NOMO-1 treated with DMSO at 0.1 percent for 48 hours (cell line): ENCODE data around the gene KDM4C.

Source experiments
- DNase-seq: peaks from one replicate; lab custom pipeline; 2025; ENCODE audit not compliant: unreplicated experiment; lab: John Stamatoyannopoulos, UW

KDM4C gene

DNA sequence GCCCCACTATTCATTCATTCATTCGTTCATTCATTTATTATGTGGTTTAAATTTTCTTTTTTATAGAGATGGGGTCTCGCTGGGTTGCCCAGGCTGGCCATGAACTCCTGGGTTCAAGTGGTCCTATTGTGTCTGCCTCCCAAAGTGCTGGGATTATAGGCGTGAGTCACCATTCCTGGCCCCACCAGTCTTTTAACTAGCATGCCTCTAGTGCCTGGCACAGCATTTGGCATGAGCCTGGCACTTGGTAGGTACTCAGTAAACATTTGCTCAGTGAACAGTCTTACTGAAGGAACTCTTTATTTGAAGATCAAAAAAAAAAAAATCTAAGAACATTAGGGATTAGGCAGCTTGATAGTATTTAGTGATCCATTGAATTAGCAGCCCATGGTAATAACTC, 98.1 kb downstream of the KDM4C start:
- DNase-seq = no peak

DNA sequence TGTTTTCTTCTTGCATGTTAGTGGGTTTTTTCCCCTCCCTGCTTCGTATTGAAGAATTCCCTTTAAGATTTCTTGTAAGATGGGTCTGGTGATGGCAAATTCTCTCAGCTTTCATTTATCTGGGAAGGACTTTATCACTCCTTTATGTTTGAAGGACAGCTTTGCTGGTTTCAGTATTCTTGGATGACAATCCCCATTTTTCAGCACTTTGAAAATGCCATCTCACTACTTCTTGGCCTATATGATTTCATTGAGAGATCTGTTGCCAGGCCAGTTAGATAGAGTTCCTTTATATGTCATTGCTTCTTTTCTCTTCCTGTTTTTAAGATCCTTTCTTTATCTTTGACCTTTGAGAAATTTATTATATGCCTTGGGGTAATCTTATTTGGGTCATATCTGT, 106.3 kb downstream of the KDM4C start:
- DNase-seq = no peak

DNA sequence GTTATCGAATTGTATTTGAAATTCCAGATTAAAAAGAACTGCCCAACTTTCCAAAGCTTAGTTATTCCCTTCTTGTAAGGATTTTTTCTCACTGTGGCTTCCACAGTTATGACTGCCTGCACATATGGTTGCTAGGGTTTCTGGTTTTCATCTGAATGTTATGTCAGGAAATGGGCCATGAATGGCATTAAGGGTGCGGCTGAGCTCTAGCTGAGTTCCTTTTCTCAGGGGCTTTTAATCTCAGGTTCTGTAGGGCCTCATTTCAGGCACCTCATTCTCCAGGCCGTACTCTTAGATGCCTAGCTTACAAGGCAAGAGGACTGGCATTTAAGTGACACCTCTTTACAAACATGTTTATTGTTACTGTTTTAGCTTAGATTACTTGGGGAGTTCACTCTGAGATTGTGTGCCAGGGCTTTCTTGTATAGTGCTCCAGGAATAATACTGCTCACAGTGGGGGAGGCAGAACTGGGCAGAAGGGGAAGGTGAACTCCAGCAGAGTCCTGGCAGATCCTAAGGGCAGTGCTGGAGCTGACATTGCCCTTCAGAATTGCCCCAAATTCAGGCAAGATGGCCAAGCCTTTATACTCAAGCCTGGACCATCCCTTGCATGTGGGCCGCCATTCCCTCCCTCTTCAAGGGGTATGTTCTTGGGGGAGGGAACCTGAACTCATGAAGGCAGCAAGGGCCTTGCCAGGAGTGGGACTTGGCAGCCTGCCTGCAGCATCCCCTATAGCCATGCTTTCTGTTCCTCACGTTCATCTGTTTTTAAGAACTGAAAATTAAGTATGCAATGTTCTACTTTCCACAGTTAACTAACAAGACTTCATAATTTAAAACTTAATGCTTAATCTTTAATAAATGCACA, 111.5 kb downstream of the KDM4C start:
- no peak for DNase-seq

DNA sequence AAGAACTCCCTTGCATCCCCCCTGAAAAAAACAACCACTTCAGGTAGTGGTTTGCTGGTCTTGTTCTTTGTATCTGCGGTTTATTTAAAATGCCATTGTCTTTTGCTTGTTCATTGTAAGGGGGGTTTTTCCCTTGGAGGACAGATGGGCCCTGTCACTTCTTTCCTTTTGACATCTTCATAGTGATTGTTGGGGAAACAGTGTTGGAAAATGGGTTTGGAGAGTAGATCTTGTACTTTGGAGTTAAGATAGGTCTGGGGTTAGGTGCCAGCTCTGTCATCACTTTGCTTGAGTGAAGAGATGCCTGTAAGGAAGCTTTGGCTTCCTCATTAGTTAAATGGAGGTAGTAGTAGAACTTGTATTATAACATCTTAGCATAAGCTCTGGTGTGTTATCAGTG, 112.4 kb downstream of the KDM4C start:
- DNase-seq = no peak

- DNase-seq = no peak
Measured at GRCh38 chr9:6870650-6871477, 113.1 kb downstream of the KDM4C start.

DNA sequence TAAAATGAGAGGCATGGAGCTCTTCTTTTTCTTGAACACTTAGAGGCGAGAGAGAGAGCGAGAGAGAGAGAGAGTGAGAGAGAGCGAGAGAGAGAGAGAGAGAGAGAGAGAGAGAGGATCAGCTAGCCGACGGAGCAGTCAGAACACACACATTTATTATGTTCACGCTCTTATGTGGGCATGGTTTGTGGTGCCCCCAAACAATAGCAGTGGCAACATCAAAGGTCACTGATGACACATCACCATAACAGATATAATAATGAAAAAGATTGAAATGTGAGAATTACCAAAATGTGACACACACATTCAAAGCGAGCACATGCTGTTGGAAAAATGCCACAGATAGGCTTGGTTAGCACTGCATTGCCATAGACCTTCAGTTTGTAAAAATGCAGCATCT, 116.1 kb downstream of the KDM4C start:
- DNase-seq = no peak

DNA sequence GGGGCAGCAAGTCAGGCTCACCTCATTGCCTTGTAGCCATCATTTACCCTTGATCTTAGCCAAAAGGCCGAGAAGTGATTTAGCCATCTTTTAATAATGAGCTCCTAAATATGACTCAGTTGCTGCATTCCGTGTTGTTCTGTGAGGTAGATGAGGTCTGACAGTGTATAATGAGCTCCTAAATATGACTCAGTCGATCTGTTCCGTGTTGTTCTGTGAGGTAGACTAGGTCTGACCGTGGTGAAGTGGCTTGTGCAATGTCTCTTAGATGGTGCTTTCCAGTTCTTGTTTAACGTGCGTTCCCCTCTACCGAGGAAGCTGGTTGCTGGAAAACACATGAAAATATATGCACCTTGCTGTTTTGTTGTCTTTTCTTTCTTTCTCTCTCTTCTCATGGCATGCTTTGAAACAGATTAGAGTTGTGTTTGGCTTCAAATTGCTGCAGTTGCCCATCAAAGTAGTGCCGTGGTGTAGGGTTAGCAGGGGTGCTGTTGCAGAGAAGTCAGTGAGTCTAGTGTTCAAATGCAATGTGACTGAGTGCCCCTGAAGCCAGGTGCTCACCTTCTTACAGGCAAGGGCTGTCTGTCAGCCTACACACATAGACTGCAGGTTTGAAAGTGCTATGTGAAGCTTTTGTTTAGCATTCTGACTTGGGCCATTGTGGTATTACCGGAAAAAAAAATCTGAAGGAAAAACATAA, 118.6 kb downstream of the KDM4C start:
- no peak for DNase-seq

GRCh38 chr9:6877671-6878161, 119.9 kb downstream of the KDM4C start:
- no peak for DNase-seq

DNA sequence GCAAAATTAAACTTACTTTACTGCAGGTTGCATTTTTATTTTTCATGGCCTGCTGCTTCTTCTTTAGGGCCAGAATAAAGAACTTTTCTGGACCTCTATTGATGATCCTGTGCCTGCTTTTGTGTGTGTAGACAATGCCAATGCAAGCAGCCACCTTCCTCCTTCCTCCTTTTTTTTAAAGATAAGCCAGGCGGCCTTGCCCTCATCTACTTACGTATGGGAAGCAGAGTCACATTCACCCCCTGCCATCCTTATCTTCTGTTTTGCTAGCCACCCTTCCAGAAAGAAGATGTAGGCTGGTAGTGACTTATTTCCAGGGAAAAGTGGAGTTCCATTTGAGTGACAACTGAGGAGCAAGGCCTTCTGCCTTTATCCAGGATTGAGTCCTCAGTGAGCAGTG, 122.9 kb downstream of the KDM4C start:
- DNase-seq = no peak

DNA sequence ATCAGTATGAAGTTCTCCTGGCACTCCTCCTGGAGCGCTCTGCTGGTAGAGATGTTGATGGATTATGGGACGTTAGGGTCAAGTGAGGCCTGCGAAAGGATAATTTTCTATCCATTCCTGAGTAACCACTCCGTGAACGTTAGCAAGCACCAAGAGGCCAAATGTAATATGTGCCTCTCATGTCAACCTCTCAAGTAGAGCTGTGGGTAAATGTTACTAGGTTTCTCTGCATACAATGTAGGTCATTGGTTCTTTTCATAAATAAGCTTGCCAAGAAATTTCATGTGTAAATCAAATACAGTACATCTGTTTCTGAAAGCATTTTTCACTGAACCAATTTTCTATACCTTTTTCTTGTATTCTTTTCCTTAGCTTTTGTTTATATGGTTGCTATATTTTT, 126.3 kb downstream of the KDM4C start:
- no peak for DNase-seq

GRCh38 chr9:6884990-6885389, 127.2 kb downstream of the KDM4C start:
- DNase-seq = no peak

DNA sequence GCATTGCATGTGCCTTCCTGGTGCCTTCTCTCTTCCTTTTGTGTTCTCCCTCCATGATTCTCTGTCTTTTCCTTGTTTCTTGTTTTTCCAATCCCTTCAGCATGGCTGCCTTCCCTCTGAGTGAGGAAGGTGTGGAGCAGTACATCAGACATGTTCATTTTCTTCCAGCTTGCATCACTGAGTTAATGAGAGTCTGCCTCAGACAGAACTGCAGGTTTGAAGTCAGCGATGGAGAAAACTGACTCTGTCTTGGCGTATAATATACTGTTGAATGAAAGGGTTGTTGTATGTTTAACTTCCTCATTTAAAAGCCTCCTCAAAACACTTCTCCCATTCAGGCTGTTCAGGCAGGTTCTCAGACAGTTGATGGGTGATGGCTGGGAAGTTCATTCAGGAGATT, 129.3 kb downstream of the KDM4C start:
- DNase-seq = no peak

DNA sequence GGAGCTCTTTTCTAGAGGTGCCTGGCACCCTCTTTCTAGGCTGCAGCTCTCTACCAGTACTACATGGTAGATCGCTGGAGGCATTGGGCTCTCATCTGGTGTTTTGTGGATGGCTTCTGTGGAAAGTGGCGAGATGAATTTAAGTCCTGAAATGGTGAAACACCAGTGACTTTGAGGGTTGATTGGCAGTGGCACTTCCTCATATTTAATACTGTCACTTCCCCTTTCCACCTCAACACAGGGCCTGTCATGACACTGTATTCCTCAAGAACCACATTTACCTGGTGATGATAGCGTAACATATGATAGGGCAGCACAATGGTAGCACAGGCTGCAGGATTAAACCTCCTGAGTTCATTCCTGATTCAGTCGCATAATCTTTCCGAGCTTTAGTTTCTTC, 132.1 kb downstream of the KDM4C start:
- DNase-seq = peak; percentile 54

- DNase-seq = no peak
Measured at GRCh38 chr9:6893350-6894131, 135.8 kb downstream of the KDM4C start.

DNA sequence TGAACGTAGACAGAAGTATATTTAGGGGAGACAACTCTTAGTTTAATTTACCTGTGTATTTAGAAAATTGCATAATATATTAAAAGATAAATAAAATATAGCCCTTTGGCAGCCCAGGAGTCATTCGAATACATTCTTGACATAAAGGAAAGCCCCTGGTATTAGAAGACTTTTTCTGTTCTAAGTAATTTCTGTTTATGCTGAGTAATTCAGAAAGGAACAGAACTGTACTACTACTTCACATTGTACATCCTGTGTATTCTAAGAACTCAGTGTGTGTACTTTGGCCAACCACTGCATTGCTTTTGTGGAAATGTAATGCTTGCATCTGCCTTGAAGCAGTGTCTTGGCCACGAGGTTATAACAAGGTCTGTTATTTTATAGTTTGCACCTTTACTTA, 136.4 kb downstream of the KDM4C start:
- no peak for DNase-seq

- DNase-seq = no peak
Measured at GRCh38 chr9:6895754-6896153, 138.0 kb downstream of the KDM4C start.

GRCh38 chr9:6896562-6896961, 138.8 kb downstream of the KDM4C start:
- no peak for DNase-seq

- no peak for DNase-seq
Measured at GRCh38 chr9:6897207-6897822, 139.5 kb downstream of the KDM4C start.

GRCh38 chr9:6897898-6898302, 140.1 kb downstream of the KDM4C start:
- DNase-seq = no peak

DNA sequence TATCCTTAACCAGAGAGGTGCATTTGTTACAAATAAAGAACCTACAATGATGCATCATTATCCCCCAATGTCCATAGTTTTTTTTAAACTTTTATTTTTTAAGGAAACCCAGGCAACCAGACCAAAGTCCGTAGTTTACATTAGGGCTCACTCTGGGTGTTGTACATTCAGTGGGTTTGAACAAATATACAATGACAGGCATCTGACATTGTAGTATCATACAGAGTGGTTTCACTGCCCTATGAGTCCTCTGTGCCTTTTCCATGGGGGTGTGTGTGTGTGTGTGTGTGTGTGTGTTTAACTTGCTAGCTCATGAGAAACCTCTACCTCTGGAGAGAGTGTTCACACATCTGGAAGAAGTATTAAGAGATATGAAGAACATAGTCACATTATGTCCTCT, 141.5 kb downstream of the KDM4C start:
- DNase-seq = no peak
